B cell (primary cell): ENCODE measurements around the gene MICAL3. TPM values are rescaled to one million over a fixed set of nuclear protein-coding genes. Genes with fewer than 3 reads are reported as not detected.
A peak's percentile ranks its signal among the peaks of the same experiment; 100 is the strongest.
"Not testable (repeated sequence)": the region's sequence is repeated elsewhere in the genome, so short reads cannot be mapped to it uniquely, and the experiment has no call there.

Source experiments
- ATAC-seq: fragments of 200-7000 bp; cut with Tn5 transposase; one replicate; pipeline ENCODE4 v1.10.0; 2021; ENCODE audit warnings: low read depth, mild to moderate bottlenecking, moderate number of reproducible peaks, moderate library complexity
- CTCF ChIA-PET: fragments of 350-600 bp; sonication (Branson Sonifier 250); formaldehyde crosslinking; loops from one replicate; lab custom pipeline; 2021; ENCODE audit warnings: antibody characterized with exemption, inconsistent platforms; lab: Charles Lee
- POLR2A ChIA-PET: fragments of 350-600 bp; sonication (Branson Sonifier 250); formaldehyde crosslinking; loops from one replicate; lab custom pipeline; 2021; ENCODE audit warnings: antibody characterized with exemption; lab: Charles Lee
- DNase-seq: peaks from one replicate; pipeline ENCODE4 v3.0.0; 2013
- H2AFZ ChIP-seq: 2 replicates; pipeline ENCODE4 v1.6.1; 2012; ENCODE audit warnings: mild to moderate bottlenecking, low read depth, low read length; ENCODE audit not compliant: insufficient read depth, poor library complexity, severe bottlenecking
- H3K27ac ChIP-seq, 2 donors: 1 replicate in 1 of 2; 2 replicates in 1 of 2; pipeline ENCODE4 v1.5.1; 2012 to 2013; ENCODE audit warnings: low read length in 2 of 2, mild to moderate bottlenecking in 2 of 2, moderate library complexity in 1 of 2
- H3K27me3 ChIP-seq, 4 experiments: fragments of 200-600 bp in 1 of 4; sonication (generic) in 1 of 4; replicated peaks in 1 of 4; 1 replicate in 2 of 4; 2 replicates in 2 of 4; pipeline versions ENCODE4 v1.6.1 to v1.7.0; 2013 to 2016; ENCODE audit warnings: low read length in 3 of 4, mild to moderate bottlenecking in 2 of 4, mixed read lengths in 1 of 4, moderate library complexity in 1 of 4; ENCODE audit not compliant: insufficient read depth in 4 of 4, control insufficient read depth in 3 of 4; ENCODE audit errors: control extremely low read depth in 1 of 4
- H3K36me3 ChIP-seq, 2 experiments: replicated peaks in 1 of 2; 1 replicate in 1 of 2; 2 replicates in 1 of 2; pipeline versions ENCODE4 v1.6.1 to v1.7.1; 2013; ENCODE audit warnings: low read length in 1 of 2; ENCODE audit not compliant: insufficient read depth in 2 of 2, control insufficient read depth in 1 of 2; ENCODE audit errors: control extremely low read depth in 1 of 2, extremely low read depth in 1 of 2
- H3K4me1 ChIP-seq, 2 donors: fragments of 200-600 bp in 1 of 2; sonication (generic) in 1 of 2; 1 replicate in 1 of 2; 2 replicates in 1 of 2; pipeline versions ENCODE4 v1.5.1 to v1.6.1; 2013 to 2017; ENCODE audit warnings: low read length in 2 of 2; ENCODE audit not compliant: control insufficient read depth in 2 of 2, insufficient read depth in 2 of 2
- H3K4me2 ChIP-seq: replicated peaks from 2 replicates; pipeline ENCODE3; 2012; ENCODE audit warnings: mild to moderate bottlenecking, low read depth, low read length; ENCODE audit not compliant: poor library complexity, severe bottlenecking
- H3K4me3 ChIP-seq, 5 experiments: fragments of 200-600 bp in 1 of 5; sonication (generic) in 1 of 5; 1 replicate in 3 of 5; 2 replicates in 2 of 5; pipeline versions ENCODE4 v1.5.1 to v1.7.0; 2011 to 2016; ENCODE audit warnings: low read length in 4 of 5, mild to moderate bottlenecking in 4 of 5, low read depth in 2 of 5, control low read depth in 1 of 5, moderate library complexity in 1 of 5; ENCODE audit not compliant: insufficient read depth in 1 of 5; ENCODE audit errors: control extremely low read depth in 1 of 5, extremely low read depth in 1 of 5
- H3K79me2 ChIP-seq: fragments of 200-600 bp; sonication (generic); one replicate; pipeline ENCODE4 v1.6.0; 2016; ENCODE audit warnings: low read length; ENCODE audit not compliant: control insufficient read depth, insufficient read depth
- H3K9ac ChIP-seq: fragments of 200-600 bp; sonication (generic); 2 replicates; pipeline ENCODE4 v1.6.1; 2017; ENCODE audit warnings: mild to moderate bottlenecking, low read length, moderate library complexity
- H3K9me3 ChIP-seq, 3 donors: one replicate each; pipeline versions ENCODE4 v1.6.1 to v1.7.1; 2013; ENCODE audit warnings: low read length in 2 of 3; ENCODE audit not compliant: control insufficient read depth in 2 of 3, insufficient read depth in 1 of 3; ENCODE audit errors: control extremely low read depth in 1 of 3
- H4K20me1 ChIP-seq: 2 replicates; pipeline ENCODE4 v1.6.0; 2012; ENCODE audit warnings: mild to moderate bottlenecking, low read length; ENCODE audit not compliant: insufficient read depth, control insufficient read depth, poor library complexity, severe bottlenecking
- H3K27ac Mint-ChIP-seq: one replicate; pipeline ENCODE4 v1.8.0; 2021; ENCODE audit warnings: mixed read lengths
- H3K27me3 Mint-ChIP-seq: one replicate; pipeline ENCODE4 v1.8.0; 2021; ENCODE audit warnings: mixed read lengths
- H3K4me1 Mint-ChIP-seq: one replicate; pipeline ENCODE4 v1.8.0; 2021; ENCODE audit warnings: mixed read lengths
- H3K4me3 Mint-ChIP-seq: one replicate; pipeline ENCODE4 v1.8.0; 2021; ENCODE audit warnings: mixed read lengths
- H3K9me3 Mint-ChIP-seq: one replicate; pipeline ENCODE4 v1.8.0; 2022; ENCODE audit warnings: mixed read lengths; ENCODE audit not compliant: insufficient read depth
- EZH2 ChIP-seq: IDR thresholded peaks from 2 replicates; pipeline ENCODE4 v1.6.1; 2012; ENCODE audit warnings: borderline replicate concordance, low read depth, mild to moderate bottlenecking, moderate library complexity, low read length; ENCODE audit not compliant: insufficient read depth, poor library complexity, severe bottlenecking
- WGBS: methylation state at CpG from one replicate; pipeline ENCODE4 v1.1.5; 2013; ENCODE audit warnings: missing lambda C conversion rate; ENCODE audit not compliant: insufficient coverage; 5-methylcytosine and 5-hydroxymethylcytosine counted together
- intact Hi-C: fragments of 100-400 bp; cut with micrococcal nuclease; formaldehyde crosslinking; loops from one replicate; pipeline ENCODE4 v1.10.0; 2022
- polyA plus RNA-seq: library from polyadenylated mRNA; depleted of rRNA; stranded (reverse); fragments of >200 nt; gene quantifications from 2 replicates; pipeline ENCODE4 v1.2.3, GENCODE V29; 2012
- total RNA-seq, 2 donors: library from RNA; stranded (reverse); fragments of 120-200 nt in 1 of 2; gene quantifications; 1 replicate in 1 of 2; 2 replicates in 1 of 2; pipeline versions ENCODE4 v1.2.3 to v1.2.4, GENCODE V29; 2013 to 2022
- TF ChIP-seq, protein P1 (sequence below): fragments of 200-600 bp; IDR thresholded peaks from one replicate; pipeline ENCODE4 v1.8.0; 2022; ENCODE audit warnings: antibody characterized with exemption, mild to moderate bottlenecking

MICAL3 gene
- total and polyA plus RNA-seq, 2 donors (not counting 1 experiment from before 2014, with no cell fraction given) = 50.5 to 253 TPM

- Mint-ChIP-seq H3K9me3 (no peaks in the 10 kb centered on the region), H3K27me3 (no peaks in the 10 kb centered on the region), H3K4me1 (peaks cover 41% of the 10 kb centered on the region), H3K4me3 (peak overlapping the region; percentile 86), H3K27ac (peak overlapping the region; percentile 99)
- H4K20me1 ChIP-seq = no peaks in the 10 kb centered on the region
- H3K9ac ChIP-seq = peak overlapping the region; percentile 56
- H3K27ac ChIP-seq = peak overlapping the region; percentile 97 to 99
- DNase-seq (no peak), ATAC-seq (no peak)
- H2AFZ ChIP-seq = peak overlapping the region; percentile 61
- H3K4me1 ChIP-seq = peaks cover 30 to 43% of the 10 kb centered on the region in 2 donors
- ChIA-PET POLR2A (interaction anchor here (0.9 to 3.1 kb wide), 8 partner anchors 13 to 59 kb away, joined by 3 to 28 read pairs (median 8); partner anchors contain the start of gene PEX26), CTCF (interaction anchor here (0.6 to 5.3 kb wide), 9 partner anchors 14 to 225 kb away, joined by 4 to 82 read pairs (median 4); partner anchors contain the start of genes MICAL3 and PEX26)
- TF ChIP-seq EZH2 = no peak
- TF ChIP-seq, protein P1, sequence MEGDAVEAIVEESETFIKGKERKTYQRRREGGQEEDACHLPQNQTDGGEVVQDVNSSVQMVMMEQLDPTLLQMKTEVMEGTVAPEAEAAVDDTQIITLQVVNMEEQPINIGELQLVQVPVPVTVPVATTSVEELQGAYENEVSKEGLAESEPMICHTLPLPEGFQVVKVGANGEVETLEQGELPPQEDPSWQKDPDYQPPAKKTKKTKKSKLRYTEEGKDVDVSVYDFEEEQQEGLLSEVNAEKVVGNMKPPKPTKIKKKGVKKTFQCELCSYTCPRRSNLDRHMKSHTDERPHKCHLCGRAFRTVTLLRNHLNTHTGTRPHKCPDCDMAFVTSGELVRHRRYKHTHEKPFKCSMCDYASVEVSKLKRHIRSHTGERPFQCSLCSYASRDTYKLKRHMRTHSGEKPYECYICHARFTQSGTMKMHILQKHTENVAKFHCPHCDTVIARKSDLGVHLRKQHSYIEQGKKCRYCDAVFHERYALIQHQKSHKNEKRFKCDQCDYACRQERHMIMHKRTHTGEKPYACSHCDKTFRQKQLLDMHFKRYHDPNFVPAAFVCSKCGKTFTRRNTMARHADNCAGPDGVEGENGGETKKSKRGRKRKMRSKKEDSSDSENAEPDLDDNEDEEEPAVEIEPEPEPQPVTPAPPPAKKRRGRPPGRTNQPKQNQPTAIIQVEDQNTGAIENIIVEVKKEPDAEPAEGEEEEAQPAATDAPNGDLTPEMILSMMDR = no peak
- peaks cover 3% of the 10 kb centered on the region for H3K79me2 ChIP-seq
- peak overlapping the region; percentile 88 for H3K4me2 ChIP-seq
- no peaks in the 10 kb centered on the region for H3K36me3 ChIP-seq
- WGBS = 86% methylated on average over 3 of the region's 7 CpGs
- H3K4me3 ChIP-seq = no peak overlapping the region
- no peaks in the 10 kb centered on the region for H3K9me3 ChIP-seq
- no peaks in the 10 kb centered on the region for H3K27me3 ChIP-seq
- intact Hi-C loops = loop anchor here (2.0 kb wide), 1 partner anchor 55 kb away; no protein-coding TSS in a partner anchor
These were observed 31.3 kb upstream of the MICAL3 start for GRCh38 chr22:18055619-18056160.

DNA sequence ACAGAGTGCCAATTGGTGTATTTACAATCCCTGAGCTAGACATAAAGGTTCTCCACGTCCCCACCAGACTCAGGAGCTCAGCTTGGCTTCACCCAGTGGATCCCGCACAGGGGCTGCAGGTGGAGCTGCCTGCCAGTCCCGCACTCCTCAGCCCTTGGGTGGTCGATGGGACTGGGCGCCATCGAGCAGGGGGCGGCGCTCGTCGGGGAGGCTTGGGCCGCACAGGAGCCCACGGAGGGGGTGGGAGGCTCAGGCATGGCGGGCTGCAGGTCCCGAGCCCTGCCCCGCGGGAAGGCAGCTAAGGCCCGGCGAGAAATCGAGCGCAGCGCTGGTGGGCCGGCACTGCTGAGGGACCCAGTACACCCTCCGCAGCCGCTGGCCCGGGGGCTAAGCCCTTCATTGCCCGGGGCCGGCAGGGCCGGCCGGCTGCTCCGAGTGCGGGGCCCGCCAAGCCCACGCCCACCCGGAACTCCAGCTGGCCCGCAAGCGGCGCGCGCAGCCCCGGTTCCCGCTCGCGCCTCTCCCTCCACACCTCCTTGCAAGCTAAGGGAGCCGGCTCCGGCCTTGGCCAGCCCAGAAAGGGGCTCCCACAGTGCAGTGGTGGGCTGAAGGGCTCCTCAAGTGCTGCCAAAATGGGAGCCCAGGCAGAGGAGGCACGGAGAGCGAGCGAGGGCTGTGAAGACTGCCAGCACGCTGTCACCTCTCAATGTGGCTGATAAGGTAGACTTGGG lies 29.0 kb upstream of the MICAL3 start:
- ATAC-seq, H3K4me2 ChIP-seq, POLR2A ChIA-PET, intact Hi-C loops, DNase-seq, H2AFZ ChIP-seq, H3K9me3 Mint-ChIP-seq, H3K4me3 Mint-ChIP-seq, H3K27me3 ChIP-seq, H3K36me3 ChIP-seq, H4K20me1 ChIP-seq, H3K9me3 ChIP-seq, H3K27ac ChIP-seq, H3K9ac ChIP-seq, H3K4me3 ChIP-seq, H3K27me3 Mint-ChIP-seq, H3K27ac Mint-ChIP-seq, H3K79me2 ChIP-seq: not testable (repeated sequence)
- CTCF ChIA-PET = interaction anchor here (1.2 to 1.6 kb wide), 2 partner anchors 10 to 23 kb away, joined by 3 to 4 read pairs; no protein-coding TSS in a partner anchor
- peaks cover 29 to 33% of the 10 kb centered on the region in 2 donors for H3K4me1 ChIP-seq
- 96% methylated on average over 29 of the region's 49 CpGs for WGBS
- H3K4me1 Mint-ChIP-seq = peaks cover 33% of the 10 kb centered on the region

- H3K27me3 Mint-ChIP-seq, H3K4me3 Mint-ChIP-seq, H3K4me2 ChIP-seq, CTCF ChIA-PET, intact Hi-C loops, H3K9me3 Mint-ChIP-seq, DNase-seq, H4K20me1 ChIP-seq, H3K4me3 ChIP-seq, H3K36me3 ChIP-seq, H3K9me3 ChIP-seq, H3K79me2 ChIP-seq, ATAC-seq, H3K27ac ChIP-seq, H3K27ac Mint-ChIP-seq, H3K27me3 ChIP-seq, H3K9ac ChIP-seq, H2AFZ ChIP-seq: not testable (repeated sequence)
- peaks cover 7 to 11% of the 10 kb centered on the region in 2 donors for H3K4me1 ChIP-seq
- WGBS = 94% methylated on average over 2 of the region's 12 CpGs
- peaks cover 11% of the 10 kb centered on the region for H3K4me1 Mint-ChIP-seq
- POLR2A ChIA-PET = interaction anchor here (0.6 kb wide), 1 partner anchor 256 kb away, joined by 13 read pairs; no protein-coding TSS in a partner anchor
These were observed 26.8 kb upstream of the MICAL3 start for GRCh38 chr22:18051113-18051512.
